Breast epithelium (tissue), 3 donors: ENCODE results near the gene DYNC1LI2.

Source experiments
- CTCF ChIP-seq, 3 donors: fragments of 450-650 bp; IDR thresholded peaks; one replicate each; pipeline ENCODE4 v1.5.1; 2016 to 2017; ENCODE audit warnings: antibody characterized with exemption in 3 of 3, mild to moderate bottlenecking in 3 of 3, moderate library complexity in 3 of 3
- POLR2A ChIP-seq: fragments of 450-650 bp; IDR thresholded peaks from one replicate; pipeline ENCODE4 v1.6.1; 2016; ENCODE audit warnings: antibody characterized with exemption, mild to moderate bottlenecking, moderate library complexity
- POLR2AphosphoS5 ChIP-seq, 3 donors: sonication (generic); formaldehyde crosslinking; IDR thresholded peaks; one replicate each; pipeline ENCODE4 v1.6.1; 2017; ENCODE audit warnings: antibody characterized with exemption in 3 of 3

GRCh38 chr16:66713076-66713475 lies 38.3 kb downstream of the DYNC1LI2 start:
- TF ChIP-seq CTCF (IDR thresholded peaks at IDR 0.05) (no peak), POLR2AphosphoS5 (IDR thresholded peaks at IDR 0.05) (no peak), POLR2A (no peak)
